Measurements from ENCODE around the gene SF3B5. TPM values are rescaled to one million over a fixed set of nuclear protein-coding genes. Genes with fewer than 3 reads are reported as not detected.
"Not testable (repeated sequence)": the region's sequence is repeated elsewhere in the genome, so short reads cannot be mapped to it uniquely, and the experiment has no call there.

The SF3B5 gene
- 96.3 TPM for total RNA-seq
- long read RNA-seq, transcript SF3B5-201 (1 exons, 693 nt), result major isoform, 42 of 42 reads
- long read RNA-seq, partial matches to known transcripts, result 0 of 42 reads
- long read RNA-seq, other reads (novel, unspliced or antisense), result 0 of 42 reads

DNA sequence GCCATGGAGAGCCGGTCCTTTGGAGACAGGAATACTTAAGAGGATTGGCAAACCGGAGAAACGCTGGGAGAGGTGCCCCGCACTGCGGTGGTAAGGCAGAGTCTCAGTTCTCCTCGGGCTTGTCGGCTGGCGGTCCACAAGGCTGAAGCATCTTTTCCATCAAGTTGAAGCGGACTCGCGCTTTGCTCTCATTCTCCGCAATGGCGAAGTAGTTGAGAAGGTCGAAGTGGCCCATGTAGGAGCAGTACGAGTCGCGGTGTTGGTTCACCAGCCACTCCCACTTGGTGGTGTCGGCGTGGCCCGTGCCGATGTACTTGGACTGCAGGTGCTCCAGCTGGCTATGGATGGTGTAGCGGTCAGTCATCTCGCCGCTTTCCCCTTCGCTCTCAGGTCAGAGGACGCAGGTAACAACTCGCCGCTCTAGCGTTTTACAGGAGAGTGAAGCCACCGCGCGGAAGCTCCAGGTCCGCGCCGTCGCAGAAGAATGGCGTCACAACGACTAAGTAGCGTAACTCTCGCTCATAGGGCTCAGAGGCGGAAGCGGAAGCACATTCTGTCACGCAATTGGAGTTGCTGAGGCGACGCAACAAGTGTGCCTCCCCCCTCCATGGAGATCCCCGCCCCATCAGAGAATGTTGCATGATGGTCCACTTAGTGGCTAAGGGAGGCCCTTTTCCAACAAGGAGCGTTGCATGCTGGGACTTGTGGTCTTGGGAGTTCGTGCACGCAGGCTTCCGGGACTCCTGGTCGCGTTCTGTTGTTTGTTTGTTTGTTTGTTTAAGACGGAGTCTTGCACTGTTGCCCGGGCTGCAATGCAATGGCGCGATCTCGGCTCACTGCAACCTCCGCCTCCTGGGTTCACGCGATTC lies at the start of gene SF3B5:
TSS of gene SF3B5 (minus strand) at position 440 of the 869 bp plus-strand sequence. CDS start at position 364, 76 bp downstream.
- peak; percentile 99 for DNase-seq (ENCODE audit: low spot score)
- intact Hi-C loops (cut with DNase I), result no loop called here

DNA sequence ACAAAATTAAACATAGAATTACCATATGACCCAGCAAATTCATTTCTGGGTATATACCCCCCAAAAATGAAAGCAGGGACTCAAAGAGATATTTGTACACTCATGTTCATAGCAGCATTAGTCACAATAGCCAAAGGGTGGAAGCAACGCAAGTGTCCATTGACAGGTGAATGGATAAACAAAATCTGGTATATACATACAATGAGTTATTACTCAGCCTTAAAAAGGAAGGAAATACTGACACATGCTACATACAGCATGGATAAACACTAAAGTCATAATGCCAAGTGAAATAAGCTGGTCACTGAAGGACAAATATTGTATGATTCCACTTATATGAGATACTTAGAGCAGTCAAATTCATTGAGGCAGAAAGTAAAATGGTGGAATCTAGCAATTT lies 49.6 kb upstream of the SF3B5 start:
- intact Hi-C loops (cut with DNase I), result no loop called here
- no peak for DNase-seq (ENCODE audit: low spot score)

DNA sequence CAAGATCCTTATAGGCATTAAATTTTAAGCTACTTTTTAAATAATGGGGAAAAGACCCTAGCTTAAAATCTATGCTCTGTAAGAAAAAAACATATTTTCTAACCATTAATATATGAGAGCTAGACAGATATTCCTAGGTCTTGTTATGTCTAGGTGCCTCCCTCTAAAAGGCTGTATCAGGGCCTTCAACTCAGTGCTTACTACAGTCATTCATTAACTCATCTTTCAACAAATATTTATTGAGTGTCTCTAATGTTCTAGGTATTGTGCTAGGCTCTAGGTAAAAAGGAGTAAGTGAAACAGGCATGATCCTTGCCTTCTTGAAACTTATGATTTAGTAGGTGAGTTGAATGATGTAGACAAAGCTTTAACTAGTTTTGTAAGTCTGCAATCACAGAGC lies 48.5 kb upstream of the SF3B5 start:
- intact Hi-C loops (cut with DNase I), result no loop called here
- DNase-seq (ENCODE audit: low spot score), result no peak

DNA sequence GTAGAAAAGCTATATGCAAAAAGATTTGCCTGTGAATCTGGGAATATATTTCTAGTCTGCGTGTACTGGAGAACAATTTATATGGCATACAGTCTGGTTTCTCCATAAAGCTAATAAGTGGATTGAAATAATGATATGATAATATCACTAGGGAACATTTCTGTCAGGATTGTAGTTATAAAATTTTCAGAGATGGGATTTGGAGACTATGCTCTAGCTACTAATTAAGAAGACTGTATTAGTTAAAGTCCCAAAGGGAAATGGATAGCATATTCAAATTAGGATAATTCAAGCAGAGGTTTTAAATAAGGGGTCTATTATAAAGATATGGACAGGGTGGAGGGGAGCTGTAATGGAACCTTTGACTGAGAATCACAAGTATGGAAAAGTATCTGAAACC lies 47.7 kb upstream of the SF3B5 start:
- intact Hi-C loops (cut with DNase I), result no loop called here
- DNase-seq (ENCODE audit: low spot score), result no peak

DNA sequence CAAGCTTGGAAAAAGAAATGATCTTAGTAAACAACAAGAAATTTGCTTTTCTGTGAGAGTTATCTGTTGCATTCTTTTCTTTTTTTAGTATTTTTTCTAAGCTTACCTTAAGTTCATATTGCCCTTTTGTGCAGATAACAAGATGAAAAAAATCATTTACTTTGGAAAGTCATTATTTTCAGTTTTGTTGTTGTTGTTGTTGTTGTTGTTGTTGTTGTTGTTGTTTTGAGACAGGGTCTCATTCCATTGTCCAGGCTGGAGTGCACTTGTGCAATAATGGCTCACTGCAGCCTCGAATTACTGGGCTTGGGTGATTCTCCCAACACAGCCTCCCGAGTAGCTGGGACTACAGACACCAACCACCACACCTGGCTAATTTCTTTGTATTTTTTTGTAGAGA lies 46.1 kb upstream of the SF3B5 start:
- intact Hi-C loops (cut with DNase I), result no loop called here
- no peak for DNase-seq (ENCODE audit: low spot score)

DNA sequence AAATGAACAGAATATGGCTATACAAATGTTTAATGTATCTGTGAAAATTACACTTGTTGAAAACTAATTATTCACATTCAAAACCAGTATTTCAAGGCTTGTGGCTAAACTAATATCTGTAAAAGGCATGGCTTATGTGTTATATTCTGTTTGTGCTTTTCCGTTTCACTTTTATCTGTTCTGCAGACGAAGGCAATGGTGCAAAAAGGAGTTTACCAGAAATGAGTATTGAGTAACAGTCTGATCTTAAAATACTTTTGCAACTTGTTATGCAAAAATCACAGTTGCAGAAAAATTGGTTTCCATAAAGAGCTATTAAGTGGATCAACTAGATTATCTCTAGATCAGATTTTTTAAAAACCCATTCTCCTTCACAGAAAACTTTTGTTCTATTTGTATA lies 45.5 kb upstream of the SF3B5 start:
- DNase-seq (ENCODE audit: low spot score), result no peak
- intact Hi-C loops (cut with DNase I), result no loop called here

DNA sequence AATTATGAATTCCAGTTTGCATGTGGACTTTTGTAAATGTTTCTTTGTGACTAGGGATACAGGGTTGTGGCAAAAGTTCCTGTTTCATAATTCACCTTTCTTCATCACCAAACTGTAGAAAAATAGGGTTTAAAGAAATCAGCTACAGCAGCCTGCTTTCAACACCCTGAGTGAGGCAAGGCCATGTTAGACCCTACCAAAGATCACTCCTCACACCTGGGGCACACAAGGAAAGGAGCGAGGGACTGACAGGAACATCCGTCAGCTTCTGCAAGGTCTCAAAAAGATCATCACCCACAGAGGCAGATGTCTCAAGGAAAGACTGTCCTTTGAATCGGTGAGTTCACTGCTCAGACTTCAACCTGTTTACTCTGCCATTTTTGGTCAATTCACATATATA lies 44.4 kb upstream of the SF3B5 start:
- intact Hi-C loops (cut with DNase I), result no loop called here
- no peak for DNase-seq (ENCODE audit: low spot score)

DNA sequence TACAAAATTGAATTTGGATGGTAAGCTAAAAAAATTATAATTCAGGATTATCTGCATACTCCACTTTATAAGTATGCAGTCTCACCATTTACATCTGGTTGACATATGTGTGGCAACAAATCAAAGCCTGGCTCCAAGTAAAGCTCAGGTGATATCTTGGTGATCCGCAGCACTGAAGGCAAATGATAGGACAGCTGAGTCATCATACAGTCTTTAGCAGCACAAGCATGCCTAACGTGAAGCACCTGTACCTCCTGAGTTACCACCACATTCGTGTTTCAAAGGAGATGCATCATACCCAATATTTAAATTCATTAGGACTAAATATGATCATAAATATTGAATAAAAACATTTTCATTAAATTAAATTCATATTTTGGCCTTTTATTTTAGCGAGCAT lies 43.2 kb upstream of the SF3B5 start:
- no peak for DNase-seq (ENCODE audit: low spot score)
- intact Hi-C loops (cut with DNase I), result no loop called here

DNA sequence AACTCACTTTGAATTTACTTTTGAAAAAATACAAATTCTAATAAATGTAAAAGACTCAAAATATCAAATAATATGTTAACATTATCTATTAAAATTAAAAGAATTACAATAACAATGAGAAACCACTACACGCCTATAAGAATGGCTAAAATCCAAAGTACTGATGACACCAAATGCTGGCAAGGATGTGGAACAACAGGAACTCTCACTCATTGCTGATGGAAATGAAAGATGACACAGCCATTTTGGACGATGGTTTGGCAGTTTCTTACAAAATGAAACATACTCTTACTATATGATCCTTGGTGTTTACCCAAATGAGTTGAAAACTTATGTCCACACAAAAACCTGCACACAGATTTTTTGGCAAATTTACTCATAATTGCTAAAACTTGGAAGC lies 39.4 kb upstream of the SF3B5 start:
- no peak for DNase-seq (ENCODE audit: low spot score)
- intact Hi-C loops (cut with DNase I), result no loop called here

DNA sequence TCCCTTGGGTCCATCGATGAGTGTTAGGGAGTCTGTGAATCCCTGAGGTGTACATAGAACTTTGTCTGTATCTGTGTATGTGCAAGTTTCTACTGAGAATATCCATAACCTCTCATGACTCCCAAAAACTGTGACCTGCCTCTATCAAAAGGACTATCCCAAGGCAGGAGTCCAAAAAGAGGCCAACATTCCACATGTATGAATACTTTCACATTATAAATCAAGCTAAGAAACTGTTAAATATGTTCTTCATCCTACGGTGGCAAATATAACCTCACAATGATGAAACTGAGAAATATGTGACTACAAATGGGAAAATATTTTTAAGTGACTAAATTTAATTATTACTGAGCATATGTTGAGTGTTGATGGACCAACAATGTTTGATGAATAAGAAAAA lies 38.8 kb upstream of the SF3B5 start:
- intact Hi-C loops (cut with DNase I), result no loop called here
- no peak for DNase-seq (ENCODE audit: low spot score)

DNA sequence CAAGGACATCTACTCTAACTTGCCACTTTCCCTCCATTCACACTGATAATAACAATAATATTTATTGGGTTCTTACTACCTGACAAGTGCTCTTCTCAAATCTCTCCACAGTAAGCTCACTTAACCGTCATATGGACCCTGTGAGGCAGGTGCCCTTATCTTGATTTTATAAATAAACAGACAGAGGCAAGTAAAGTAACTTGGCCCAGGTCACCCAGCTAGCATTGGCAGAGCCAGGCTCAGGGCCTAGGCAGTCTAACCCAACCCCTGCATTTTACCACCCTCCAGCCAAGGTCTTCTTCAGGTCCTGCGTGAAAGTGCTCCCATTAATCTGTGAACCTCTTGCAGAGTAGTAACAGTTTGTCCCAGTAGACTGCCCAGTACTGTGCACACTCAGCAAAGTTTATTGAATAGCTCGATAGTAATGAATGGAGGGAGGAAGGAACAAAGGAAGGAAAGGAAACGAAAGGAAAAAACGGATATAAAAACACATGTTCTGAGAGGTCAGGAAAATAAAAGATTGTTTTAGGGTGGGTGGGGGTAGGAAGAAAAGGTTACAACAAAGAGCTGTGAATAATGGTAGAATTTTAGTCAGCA lies 38.0 kb upstream of the SF3B5 start:
- intact Hi-C loops (cut with DNase I), result no loop called here
- no peak for DNase-seq (ENCODE audit: low spot score)

DNA sequence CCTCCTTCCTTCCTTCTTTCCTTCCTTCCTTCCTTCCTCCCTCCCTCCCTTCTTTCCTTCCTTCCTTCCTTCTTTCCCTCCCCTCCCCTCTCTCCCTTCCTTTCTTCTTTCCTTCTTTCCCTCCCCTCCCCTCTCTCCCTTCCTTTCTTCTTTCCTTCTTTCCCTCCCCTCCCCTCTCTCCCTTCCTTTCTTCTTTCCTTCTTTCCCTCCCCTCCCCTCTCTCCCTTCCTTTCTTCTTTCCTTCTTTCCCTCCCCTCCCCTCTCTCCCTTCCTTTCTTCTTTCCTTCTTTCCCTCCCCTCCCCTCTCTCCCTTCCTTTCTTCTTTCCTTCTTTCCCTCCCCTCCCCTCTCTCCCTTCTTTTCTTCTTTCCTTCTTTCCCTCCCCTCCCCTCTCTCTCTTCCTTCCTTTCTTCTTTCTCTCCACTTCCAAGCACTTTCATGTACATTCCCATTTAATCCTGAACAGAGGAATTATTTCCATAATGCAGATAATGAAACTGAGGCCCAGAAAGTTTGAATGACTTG lies 36.9 kb upstream of the SF3B5 start:
- DNase-seq (ENCODE audit: low spot score); intact Hi-C loops (cut with DNase I): not testable (repeated sequence)

DNA sequence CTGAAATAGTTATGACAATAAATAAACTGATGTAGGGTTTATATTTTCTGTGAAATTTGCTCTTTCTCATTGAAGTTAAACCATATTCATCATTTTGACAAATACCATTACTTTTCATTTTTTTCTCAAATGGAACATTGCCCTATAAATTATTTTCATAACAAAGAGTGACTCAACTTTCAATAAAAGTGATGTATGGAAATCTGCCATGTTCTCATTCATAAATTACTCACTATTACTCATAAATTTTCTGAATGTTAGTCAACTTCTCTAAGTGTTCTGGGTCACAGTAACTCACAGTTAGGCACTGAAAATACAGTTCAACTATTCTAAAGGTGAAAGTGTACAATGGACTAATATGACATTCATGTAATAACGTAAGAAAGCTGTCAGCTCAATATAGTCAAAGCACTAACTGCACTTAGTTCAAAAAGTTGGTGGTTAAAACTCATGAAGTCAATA lies 35.9 kb upstream of the SF3B5 start:
- DNase-seq (ENCODE audit: low spot score), result no peak
- intact Hi-C loops (cut with DNase I), result no loop called here

DNA sequence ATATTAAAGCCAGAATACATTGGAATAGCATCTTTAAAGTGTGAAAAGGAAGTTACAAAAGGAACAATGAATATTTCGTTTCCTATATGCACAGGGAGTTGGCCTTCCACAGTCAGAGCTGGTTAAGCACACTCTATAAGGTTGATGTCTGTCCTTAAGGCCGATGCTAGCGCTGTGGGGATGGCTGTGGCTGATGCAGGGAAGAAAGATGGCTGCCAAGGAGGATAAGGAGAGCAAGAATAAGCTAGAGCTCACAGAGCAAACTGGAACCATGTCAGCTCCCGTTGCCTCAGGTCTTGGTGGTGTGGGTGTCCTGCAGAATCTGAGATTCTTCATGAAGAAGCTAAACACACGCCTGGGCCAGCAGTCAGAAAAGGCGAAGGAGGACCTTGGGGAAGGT lies 34.1 kb upstream of the SF3B5 start:
- no peak for DNase-seq (ENCODE audit: low spot score)
- intact Hi-C loops (cut with DNase I), result no loop called here

DNA sequence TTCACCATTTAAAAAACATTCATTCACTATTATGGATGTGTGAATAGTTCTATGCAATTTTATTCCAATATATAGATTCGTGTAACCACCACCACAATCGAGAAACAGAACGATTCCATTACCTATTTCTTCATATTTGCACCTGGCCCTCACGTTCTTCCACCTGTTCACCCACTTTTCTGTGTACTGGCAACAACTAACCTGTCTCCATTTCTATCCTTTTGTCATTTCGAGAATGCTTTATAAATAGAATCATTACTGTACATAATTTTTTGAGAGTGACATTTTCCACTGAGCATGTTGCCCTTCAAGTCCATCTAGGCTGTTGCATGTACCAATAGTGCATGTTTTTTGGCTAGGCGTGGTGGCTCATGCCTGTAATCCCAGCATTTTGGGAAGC lies 31.7 kb upstream of the SF3B5 start:
- no peak for DNase-seq (ENCODE audit: low spot score)
- intact Hi-C loops (cut with DNase I), result no loop called here

DNA sequence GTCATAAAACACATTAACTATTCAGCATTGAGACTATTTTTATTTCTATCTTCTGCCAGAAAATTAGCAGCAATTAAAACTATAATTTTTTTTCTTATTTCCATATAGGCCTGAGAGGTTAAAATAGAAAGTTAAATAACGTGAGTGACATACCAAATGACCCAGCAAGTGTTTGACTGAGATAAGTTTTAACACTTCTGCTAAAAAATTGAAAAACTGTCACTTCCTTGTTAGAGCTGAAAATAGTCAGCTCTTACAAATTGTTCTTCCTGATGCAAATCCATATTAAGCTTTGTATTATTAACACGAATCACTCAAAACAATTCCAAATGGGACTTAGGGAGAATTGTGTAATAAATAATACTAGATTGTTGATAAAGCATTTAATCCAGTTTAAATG lies 28.5 kb upstream of the SF3B5 start:
- intact Hi-C loops (cut with DNase I), result no loop called here
- DNase-seq (ENCODE audit: low spot score), result no peak

DNA sequence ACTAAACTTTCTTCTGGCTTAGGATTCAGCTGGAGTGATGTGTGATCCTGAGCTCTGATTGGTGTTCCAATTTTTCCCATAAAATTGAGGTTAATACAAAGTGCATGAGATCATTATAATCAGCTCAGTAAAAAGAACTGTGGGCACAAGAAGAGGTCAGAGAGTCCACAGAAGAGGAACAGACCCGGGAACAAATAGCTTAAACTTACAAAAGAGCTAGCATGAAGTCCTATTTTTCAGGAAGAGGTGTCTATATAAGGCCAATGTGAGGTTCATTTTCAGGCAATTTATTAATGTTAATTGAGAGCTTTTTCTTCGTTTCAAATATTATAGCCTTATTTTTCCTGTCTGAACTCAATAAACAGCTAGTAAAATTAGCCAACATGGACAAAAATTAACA lies 28.0 kb upstream of the SF3B5 start:
- no peak for DNase-seq (ENCODE audit: low spot score)
- intact Hi-C loops (cut with DNase I), result no loop called here

DNA sequence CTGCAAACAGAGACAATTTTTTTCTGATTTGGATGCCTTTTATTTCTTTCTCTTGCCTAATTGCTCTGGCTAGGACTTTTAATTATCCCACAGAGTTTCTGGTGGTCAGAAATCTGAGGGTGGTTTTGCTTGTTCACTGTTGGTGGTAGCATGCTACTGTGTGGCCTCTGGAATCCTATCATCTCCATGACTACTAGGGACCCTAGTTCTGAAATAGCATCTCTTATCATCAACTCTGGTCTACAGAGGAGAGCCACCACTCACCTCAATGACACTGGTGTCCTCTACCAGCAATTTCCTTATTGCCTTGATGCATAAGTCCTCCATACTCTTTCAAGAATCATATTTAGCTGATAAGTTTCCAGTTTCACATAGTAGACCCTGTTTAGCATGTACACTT lies 27.5 kb upstream of the SF3B5 start:
- no peak for DNase-seq (ENCODE audit: low spot score)
- intact Hi-C loops (cut with DNase I), result no loop called here

DNA sequence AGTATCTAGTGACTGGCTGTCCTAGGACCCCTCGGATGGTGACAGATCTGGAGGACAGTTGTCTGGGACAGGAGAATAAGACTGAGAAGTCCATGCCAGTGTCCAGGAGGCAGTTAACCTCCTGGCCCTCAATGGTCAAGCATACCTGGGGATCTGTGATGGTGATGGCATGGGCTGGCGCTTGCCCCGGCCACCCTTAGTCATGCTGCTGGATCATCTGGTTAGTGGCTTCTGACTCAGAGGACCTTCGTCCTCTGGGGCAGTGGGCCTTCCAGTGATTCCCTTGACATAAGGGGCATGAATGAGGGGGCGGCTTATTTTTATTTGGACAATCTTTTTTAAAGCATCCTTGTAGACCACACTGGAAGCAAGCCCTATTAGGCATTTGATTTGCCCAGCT lies 24.0 kb upstream of the SF3B5 start:
- no peak for DNase-seq (ENCODE audit: low spot score)
- intact Hi-C loops (cut with DNase I), result no loop called here

DNA sequence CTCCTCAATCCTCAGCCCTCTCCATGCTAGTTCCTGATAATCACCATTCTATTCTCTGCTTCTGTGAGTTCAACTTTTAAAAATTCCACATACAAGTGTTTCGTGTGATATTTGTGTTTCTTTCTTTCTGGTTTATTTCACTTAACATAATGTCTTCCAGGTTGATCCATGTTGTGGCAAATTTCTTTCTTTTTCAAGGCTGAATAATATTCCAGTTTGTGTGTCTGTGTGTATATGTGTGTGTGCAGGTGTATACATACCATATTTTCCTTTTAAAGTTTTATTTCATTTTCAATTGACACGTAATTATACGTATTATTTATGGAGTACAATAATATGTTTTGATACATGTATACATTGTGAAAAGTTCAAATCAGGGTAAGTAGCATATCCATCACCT lies 19.8 kb upstream of the SF3B5 start:
- DNase-seq (ENCODE audit: low spot score), result no peak
- intact Hi-C loops (cut with DNase I), result no loop called here

DNA sequence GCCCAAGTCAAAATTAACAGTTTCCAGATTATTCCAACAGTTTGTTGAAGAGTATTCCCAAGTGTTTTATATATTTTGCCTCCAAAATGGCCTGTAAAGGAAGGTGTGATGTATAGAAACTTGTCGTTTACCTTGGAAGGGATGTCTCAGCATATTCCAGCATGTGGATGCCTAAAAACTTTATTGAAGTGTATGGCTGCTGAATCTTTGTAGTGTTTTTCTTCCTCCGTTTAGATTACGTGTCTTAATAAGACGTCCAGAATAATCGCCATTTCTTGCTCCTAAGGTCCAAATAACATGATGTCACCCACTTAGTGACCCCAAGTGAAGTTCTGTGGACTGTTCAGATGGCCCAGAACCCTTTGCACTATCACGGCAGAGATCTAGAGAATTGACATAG lies 18.0 kb upstream of the SF3B5 start:
- intact Hi-C loops (cut with DNase I), result no loop called here
- DNase-seq (ENCODE audit: low spot score), result no peak
